ENCODE measurements around the gene HIC1.

- TF ChIP-seq CTCF (IDR thresholded peaks at IDR 0.05) (no peak), POLR2A (IDR thresholded peaks at IDR 0.05) (no peak), EP300 (IDR thresholded peaks at IDR 0.05) (no peak)
These were observed 50.8 kb downstream of the HIC1 start for GRCh38 chr17:2105663-2106062.
